Stimulated activated CD4-positive, alpha-beta T cell treated with anti-CD3 and anti-CD28 coated beads, Interleukin-4, amount 100 ng/mL, for 24 hours (primary cell): ENCODE results near the gene CFAP74.

Experiments
- DNase-seq: peaks from one replicate; pipeline ENCODE4 v3.0.0-alpha.2; 2020

CFAP74 gene

GRCh38 chr1:1926886-1927660 is 76.5 kb downstream of the CFAP74 start:
- DNase-seq, result no peak

GRCh38 chr1:1926346-1926811 is 77.2 kb downstream of the CFAP74 start:
- no peak for DNase-seq

- DNase-seq, result no peak
Observed at GRCh38 chr1:1925437-1926345, 77.9 kb downstream of the CFAP74 start.

- DNase-seq, result no peak
Observed at GRCh38 chr1:1924849-1925248, 78.7 kb downstream of the CFAP74 start.

GRCh38 chr1:1924386-1924785 is 79.2 kb downstream of the CFAP74 start:
- DNase-seq, result no peak

GRCh38 chr1:1922956-1923833 is 80.4 kb downstream of the CFAP74 start:
- DNase-seq, result no peak

- no peak for DNase-seq
Observed at GRCh38 chr1:1922702-1922955, 81.0 kb downstream of the CFAP74 start.

- DNase-seq, result no peak
Observed at GRCh38 chr1:1921901-1922701, 81.5 kb downstream of the CFAP74 start.

- DNase-seq, result no peak
Observed at GRCh38 chr1:1921459-1921862, 82.1 kb downstream of the CFAP74 start.

GRCh38 chr1:1920608-1921458 is 82.8 kb downstream of the CFAP74 start:
- DNase-seq, result no peak

- DNase-seq, result no peak
Observed at GRCh38 chr1:1920057-1920607, 83.5 kb downstream of the CFAP74 start.

- peak; percentile 97 for DNase-seq
Observed at GRCh38 chr1:1919304-1920056, 84.1 kb downstream of the CFAP74 start.

- no peak for DNase-seq
Observed at GRCh38 chr1:1918901-1919303, 84.7 kb downstream of the CFAP74 start, which contains the start of gene TMEM52. TSS of gene TMEM52 (minus strand) at chr1:1919279. CDS start at chr1:1919265, 14 bp downstream.

- DNase-seq, result no peak
Observed at GRCh38 chr1:1917995-1918900, 85.3 kb downstream of the CFAP74 start.

- no peak for DNase-seq
Observed at GRCh38 chr1:1917304-1917976, 86.1 kb downstream of the CFAP74 start.

- no peak for DNase-seq
Observed at GRCh38 chr1:1916851-1917251, 86.7 kb downstream of the CFAP74 start.

- DNase-seq, result no peak
Observed at GRCh38 chr1:1915911-1916840, 87.4 kb downstream of the CFAP74 start.
